Prostate gland (tissue), 2 donors: Measurements from ENCODE around the gene RTN4RL1.

Experiments
- POLR2A ChIP-seq: fragments of 450-650 bp; IDR thresholded peaks from one replicate; pipeline ENCODE4 v1.6.1; 2016; ENCODE audit warnings: antibody characterized with exemption, mild to moderate bottlenecking
- TF ChIP-seq, protein P1 (sequence below), 4 experiments: fragments of 200-600 bp in 2 of 4; fragments of 450-650 bp in 2 of 4; sonication (generic) in 2 of 4; IDR thresholded peaks; 1 replicate in 3 of 4; 2 replicates in 1 of 4; pipeline ENCODE4 v1.5.1; 2016 to 2019; ENCODE audit warnings: antibody characterized with exemption in 4 of 4, mild to moderate bottlenecking in 2 of 4, moderate library complexity in 2 of 4

DNA sequence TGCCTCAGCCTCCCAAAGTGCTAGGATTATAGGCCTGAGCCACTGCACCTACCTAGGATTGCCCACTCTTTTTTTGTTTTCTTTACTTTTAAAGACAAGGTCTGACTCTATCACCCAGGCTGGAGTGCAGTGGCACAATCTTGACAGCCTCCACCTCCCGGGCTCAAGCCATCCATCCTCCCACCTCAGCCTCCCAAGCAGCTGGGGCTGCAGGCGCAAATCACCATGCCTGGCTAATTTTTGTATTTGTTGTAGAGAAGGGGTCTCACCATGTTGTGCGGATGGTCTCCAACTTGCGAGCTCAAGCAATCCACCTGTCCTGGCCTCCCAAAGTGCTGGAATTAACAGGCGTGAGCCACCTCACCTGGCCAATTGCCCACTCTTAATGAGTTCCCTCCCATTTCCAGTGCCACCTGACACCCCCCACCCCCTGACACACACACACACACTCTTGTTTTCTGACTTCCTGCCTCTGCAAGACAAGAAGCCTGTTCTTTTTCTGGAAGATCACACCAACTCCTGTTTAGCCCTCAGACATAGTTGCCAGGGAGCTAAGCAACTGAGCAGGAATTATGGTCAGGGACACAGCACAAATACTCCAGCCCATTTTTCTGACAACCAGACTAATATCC lies 19.2 kb upstream of the RTN4RL1 start:
- TF ChIP-seq, protein P1, sequence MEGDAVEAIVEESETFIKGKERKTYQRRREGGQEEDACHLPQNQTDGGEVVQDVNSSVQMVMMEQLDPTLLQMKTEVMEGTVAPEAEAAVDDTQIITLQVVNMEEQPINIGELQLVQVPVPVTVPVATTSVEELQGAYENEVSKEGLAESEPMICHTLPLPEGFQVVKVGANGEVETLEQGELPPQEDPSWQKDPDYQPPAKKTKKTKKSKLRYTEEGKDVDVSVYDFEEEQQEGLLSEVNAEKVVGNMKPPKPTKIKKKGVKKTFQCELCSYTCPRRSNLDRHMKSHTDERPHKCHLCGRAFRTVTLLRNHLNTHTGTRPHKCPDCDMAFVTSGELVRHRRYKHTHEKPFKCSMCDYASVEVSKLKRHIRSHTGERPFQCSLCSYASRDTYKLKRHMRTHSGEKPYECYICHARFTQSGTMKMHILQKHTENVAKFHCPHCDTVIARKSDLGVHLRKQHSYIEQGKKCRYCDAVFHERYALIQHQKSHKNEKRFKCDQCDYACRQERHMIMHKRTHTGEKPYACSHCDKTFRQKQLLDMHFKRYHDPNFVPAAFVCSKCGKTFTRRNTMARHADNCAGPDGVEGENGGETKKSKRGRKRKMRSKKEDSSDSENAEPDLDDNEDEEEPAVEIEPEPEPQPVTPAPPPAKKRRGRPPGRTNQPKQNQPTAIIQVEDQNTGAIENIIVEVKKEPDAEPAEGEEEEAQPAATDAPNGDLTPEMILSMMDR (IDR thresholded peaks at IDR 0.05), result no peak
- TF ChIP-seq POLR2A, result no peak
